Measurements from ENCODE around the gene SLC20A1.
"Not testable (repeated sequence)": the region's sequence is repeated elsewhere in the genome, so short reads cannot be mapped to it uniquely, and the experiment has no call there.

Gene SLC20A1

DNA sequence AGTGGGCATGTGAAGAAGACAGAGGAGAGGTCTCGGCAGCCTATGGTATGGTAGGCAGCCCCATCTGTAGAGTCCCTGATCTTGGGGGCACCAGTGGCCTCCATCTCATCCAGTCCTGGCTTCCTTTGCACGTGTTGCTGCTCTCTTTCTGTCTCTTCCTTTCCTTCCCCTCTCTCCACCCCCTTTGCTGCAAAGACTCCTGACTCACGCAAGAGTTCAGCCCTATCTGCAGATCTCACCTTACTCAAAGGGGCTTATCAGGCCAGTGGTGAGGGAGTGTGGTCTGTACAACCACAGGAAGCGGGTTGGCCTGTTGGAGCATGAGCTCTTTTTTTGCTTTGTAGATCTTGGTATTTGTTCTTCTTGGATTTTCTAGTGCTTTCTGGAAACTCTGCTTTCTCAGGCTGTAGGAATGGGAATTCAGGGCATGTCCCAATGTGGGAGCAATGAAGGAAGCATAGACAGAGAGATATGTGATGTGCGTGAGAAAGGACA, 60.5 kb downstream of the SLC20A1 start:
- TF ChIP-seq, protein P1, sequence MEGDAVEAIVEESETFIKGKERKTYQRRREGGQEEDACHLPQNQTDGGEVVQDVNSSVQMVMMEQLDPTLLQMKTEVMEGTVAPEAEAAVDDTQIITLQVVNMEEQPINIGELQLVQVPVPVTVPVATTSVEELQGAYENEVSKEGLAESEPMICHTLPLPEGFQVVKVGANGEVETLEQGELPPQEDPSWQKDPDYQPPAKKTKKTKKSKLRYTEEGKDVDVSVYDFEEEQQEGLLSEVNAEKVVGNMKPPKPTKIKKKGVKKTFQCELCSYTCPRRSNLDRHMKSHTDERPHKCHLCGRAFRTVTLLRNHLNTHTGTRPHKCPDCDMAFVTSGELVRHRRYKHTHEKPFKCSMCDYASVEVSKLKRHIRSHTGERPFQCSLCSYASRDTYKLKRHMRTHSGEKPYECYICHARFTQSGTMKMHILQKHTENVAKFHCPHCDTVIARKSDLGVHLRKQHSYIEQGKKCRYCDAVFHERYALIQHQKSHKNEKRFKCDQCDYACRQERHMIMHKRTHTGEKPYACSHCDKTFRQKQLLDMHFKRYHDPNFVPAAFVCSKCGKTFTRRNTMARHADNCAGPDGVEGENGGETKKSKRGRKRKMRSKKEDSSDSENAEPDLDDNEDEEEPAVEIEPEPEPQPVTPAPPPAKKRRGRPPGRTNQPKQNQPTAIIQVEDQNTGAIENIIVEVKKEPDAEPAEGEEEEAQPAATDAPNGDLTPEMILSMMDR (IDR thresholded peaks at IDR 0.05; ENCODE audit: borderline replicate concordance, extremely low read depth, low read length, poor library complexity, severe bottlenecking): no peak
- no peak for TF ChIP-seq EZH2 (IDR thresholded peaks at IDR 0.05; ENCODE audit: borderline replicate concordance, low read depth, low read length, severe bottlenecking)
- Histone ChIP-seq H3K4me1 (ENCODE audit: insufficient read depth, low read length) (peaks cover 29% of the 10 kb centered on the region), H4K20me1 (ENCODE audit: insufficient read depth, low read length) (no peaks in the 10 kb centered on the region), H3K27ac (ENCODE audit: low read length) (peak overlapping the region; percentile 71), H3K79me2 (ENCODE audit: insufficient read depth, low read length) (no peaks in the 10 kb centered on the region), H3K4me2 (ENCODE audit: insufficient read depth, low read length) (peak overlapping the region; percentile 47), H3K27me3 (ENCODE audit: insufficient read depth, low read length, poor library complexity) (no peaks in the 10 kb centered on the region), H3K9ac (ENCODE audit: low read depth, low read length) (peak overlapping the region; percentile 6; the same call in 1 of the 2 replicates), H3K9me3 (ENCODE audit: insufficient read depth, low read length, severe bottlenecking) (no peaks in the 10 kb centered on the region), H2AFZ (ENCODE audit: low read depth, low read length) (peak overlapping the region; percentile 11; the same call in 1 of the 2 replicates), H3K36me3 (ENCODE audit: insufficient read depth, low read length) (no peaks in the 10 kb centered on the region), H3K4me3 (ENCODE audit: low read depth in 1 of 2, low read length in 2 of 2) (peak overlapping the region in 1 of 2 experiments; percentile 12; a peak in 1 of 4 replicates)
- DNase-seq: peak; percentile 86
- ATAC-seq (ENCODE audit: insufficient read depth, low read depth): peak; percentile 99

DNA sequence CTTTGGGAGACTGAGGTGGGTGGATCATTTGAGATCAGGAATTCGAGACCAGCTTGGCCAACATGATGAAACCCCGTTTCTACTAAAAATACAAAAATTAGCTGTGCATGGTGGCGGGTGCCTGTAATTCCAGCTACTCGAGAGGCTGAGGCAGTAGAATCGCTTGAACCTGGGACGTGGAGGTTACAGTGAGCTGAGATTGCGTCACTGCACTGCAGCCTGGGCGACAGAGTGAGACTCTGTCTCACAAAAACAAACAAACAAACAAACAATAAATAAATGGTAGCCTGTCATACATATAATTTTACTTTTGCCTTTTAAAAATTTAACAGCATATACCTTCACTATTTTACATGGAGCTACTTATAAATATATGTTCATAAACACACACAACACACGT, 61.2 kb downstream of the SLC20A1 start:
- not testable (repeated sequence) for H4K20me1 ChIP-seq (ENCODE audit: insufficient read depth, low read length); H3K4me2 ChIP-seq (ENCODE audit: insufficient read depth, low read length); H2AFZ ChIP-seq (ENCODE audit: low read depth, low read length); H3K9me3 ChIP-seq (ENCODE audit: insufficient read depth, low read length, severe bottlenecking); H3K4me3 ChIP-seq (ENCODE audit: low read depth in 1 of 2, low read length in 2 of 2); H3K27me3 ChIP-seq (ENCODE audit: insufficient read depth, low read length, poor library complexity); H3K36me3 ChIP-seq (ENCODE audit: insufficient read depth, low read length); H3K27ac ChIP-seq (ENCODE audit: low read length); H3K9ac ChIP-seq (ENCODE audit: low read depth, low read length); ATAC-seq (ENCODE audit: insufficient read depth, low read depth); H3K79me2 ChIP-seq (ENCODE audit: insufficient read depth, low read length); DNase-seq
- H3K4me1 ChIP-seq (ENCODE audit: insufficient read depth, low read length): peaks cover 28% of the 10 kb centered on the region

DNA sequence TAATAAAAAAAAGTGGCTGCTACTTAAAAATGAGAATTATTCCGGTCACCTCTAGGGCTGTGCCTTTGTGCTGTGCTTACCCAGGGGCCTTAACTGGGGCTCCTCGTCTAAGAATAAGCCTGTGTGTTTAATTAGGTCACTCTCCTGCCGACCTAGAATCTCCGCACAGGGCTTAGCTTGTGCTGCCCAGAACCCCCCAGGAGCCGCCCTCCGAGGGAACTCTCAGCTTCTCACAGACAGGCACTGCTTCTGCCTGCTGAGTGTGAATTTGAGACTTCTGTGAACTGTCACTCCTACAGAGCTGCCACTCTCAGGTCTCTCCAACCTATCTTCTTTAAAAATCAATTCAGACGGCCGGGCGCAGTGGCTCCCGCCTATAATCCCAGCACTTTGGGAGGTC, 63.2 kb downstream of the SLC20A1 start:
- no peaks in the 10 kb centered on the region for H3K79me2 ChIP-seq (ENCODE audit: insufficient read depth, low read length)
- TF ChIP-seq, protein P1 (IDR thresholded peaks at IDR 0.05; ENCODE audit: borderline replicate concordance, extremely low read depth, low read length, poor library complexity, severe bottlenecking): no peak
- H3K36me3 ChIP-seq (ENCODE audit: insufficient read depth, low read length): no peaks in the 10 kb centered on the region
- no peaks in the 10 kb centered on the region for H3K9me3 ChIP-seq (ENCODE audit: insufficient read depth, low read length, severe bottlenecking)
- DNase-seq (no peak), ATAC-seq (ENCODE audit: insufficient read depth, low read depth) (no peak)
- H3K4me1 ChIP-seq (ENCODE audit: insufficient read depth, low read length): peaks cover 26% of the 10 kb centered on the region
- no peak overlapping the region for H3K4me2 ChIP-seq (ENCODE audit: insufficient read depth, low read length)
- H3K27ac ChIP-seq (ENCODE audit: low read length): no peak overlapping the region
- H4K20me1 ChIP-seq (ENCODE audit: insufficient read depth, low read length): no peaks in the 10 kb centered on the region
- no peak overlapping the region for H3K4me3 ChIP-seq (ENCODE audit: low read depth in 1 of 2, low read length in 2 of 2)
- no peak overlapping the region for H3K9ac ChIP-seq (ENCODE audit: low read depth, low read length)
- H2AFZ ChIP-seq (ENCODE audit: low read depth, low read length): no peak overlapping the region
- no peaks in the 10 kb centered on the region for H3K27me3 ChIP-seq (ENCODE audit: insufficient read depth, low read length, poor library complexity)

DNA sequence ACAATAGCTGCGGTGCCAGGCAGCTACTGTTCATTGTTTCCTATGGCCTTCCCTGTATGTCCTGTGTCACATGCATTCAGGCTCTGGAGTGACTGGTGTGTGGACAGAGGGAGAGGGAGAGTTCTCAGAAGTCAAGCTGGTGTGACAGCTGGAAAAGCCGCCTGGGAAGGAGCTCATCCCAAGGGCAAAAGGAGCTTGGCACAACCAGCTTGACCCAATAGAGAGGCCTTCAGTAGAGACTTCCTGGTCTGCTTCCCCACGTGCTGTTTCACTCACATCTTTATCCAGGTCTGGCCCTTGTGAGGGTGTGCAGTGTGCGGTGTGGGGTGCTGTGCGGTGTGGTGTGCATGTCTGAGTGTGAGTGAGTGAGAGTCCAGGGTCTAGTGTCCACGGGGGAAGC, 64.0 kb downstream of the SLC20A1 start:
- Histone ChIP-seq H3K4me2 (ENCODE audit: insufficient read depth, low read length) (no peak overlapping the region), H3K9me3 (ENCODE audit: insufficient read depth, low read length, severe bottlenecking) (no peaks in the 10 kb centered on the region), H3K4me1 (ENCODE audit: insufficient read depth, low read length) (peaks cover 26% of the 10 kb centered on the region), H3K79me2 (ENCODE audit: insufficient read depth, low read length) (no peaks in the 10 kb centered on the region), H4K20me1 (ENCODE audit: insufficient read depth, low read length) (no peaks in the 10 kb centered on the region), H3K9ac (ENCODE audit: low read depth, low read length) (no peak overlapping the region), H3K4me3 (ENCODE audit: low read depth in 1 of 2, low read length in 2 of 2) (no peak overlapping the region), H3K36me3 (ENCODE audit: insufficient read depth, low read length) (no peaks in the 10 kb centered on the region), H3K27me3 (ENCODE audit: insufficient read depth, low read length, poor library complexity) (no peaks in the 10 kb centered on the region), H3K27ac (ENCODE audit: low read length) (no peak overlapping the region; the same call in 1 of the 2 replicates), H2AFZ (ENCODE audit: low read depth, low read length) (no peak overlapping the region)
- no peak for DNase-seq
- TF ChIP-seq, protein P1 (IDR thresholded peaks at IDR 0.05; ENCODE audit: borderline replicate concordance, extremely low read depth, low read length, poor library complexity, severe bottlenecking): no peak
- TF ChIP-seq EZH2 (IDR thresholded peaks at IDR 0.05; ENCODE audit: borderline replicate concordance, low read depth, low read length, severe bottlenecking): no peak
- no peak for ATAC-seq (ENCODE audit: insufficient read depth, low read depth)

Data from DND-41 (cell line).